Breast epithelium (tissue), 3 donors: ENCODE results near the gene RASD2.

ENCODE experiments used
- POLR2A ChIP-seq: fragments of 450-650 bp; IDR thresholded peaks from one replicate; pipeline ENCODE4 v1.6.1; 2016; ENCODE audit warnings: antibody characterized with exemption, mild to moderate bottlenecking, moderate library complexity
- TF ChIP-seq, protein P1 (sequence below), 3 donors: fragments of 450-650 bp; IDR thresholded peaks; one replicate each; pipeline ENCODE4 v1.5.1; 2016 to 2017; ENCODE audit warnings: antibody characterized with exemption in 3 of 3, mild to moderate bottlenecking in 3 of 3, moderate library complexity in 3 of 3

- TF ChIP-seq, protein P1, sequence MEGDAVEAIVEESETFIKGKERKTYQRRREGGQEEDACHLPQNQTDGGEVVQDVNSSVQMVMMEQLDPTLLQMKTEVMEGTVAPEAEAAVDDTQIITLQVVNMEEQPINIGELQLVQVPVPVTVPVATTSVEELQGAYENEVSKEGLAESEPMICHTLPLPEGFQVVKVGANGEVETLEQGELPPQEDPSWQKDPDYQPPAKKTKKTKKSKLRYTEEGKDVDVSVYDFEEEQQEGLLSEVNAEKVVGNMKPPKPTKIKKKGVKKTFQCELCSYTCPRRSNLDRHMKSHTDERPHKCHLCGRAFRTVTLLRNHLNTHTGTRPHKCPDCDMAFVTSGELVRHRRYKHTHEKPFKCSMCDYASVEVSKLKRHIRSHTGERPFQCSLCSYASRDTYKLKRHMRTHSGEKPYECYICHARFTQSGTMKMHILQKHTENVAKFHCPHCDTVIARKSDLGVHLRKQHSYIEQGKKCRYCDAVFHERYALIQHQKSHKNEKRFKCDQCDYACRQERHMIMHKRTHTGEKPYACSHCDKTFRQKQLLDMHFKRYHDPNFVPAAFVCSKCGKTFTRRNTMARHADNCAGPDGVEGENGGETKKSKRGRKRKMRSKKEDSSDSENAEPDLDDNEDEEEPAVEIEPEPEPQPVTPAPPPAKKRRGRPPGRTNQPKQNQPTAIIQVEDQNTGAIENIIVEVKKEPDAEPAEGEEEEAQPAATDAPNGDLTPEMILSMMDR (IDR thresholded peaks at IDR 0.05): no peak
- no peak for TF ChIP-seq POLR2A
Measured at GRCh38 chr22:35556666-35557065, 16.0 kb downstream of the RASD2 start.
